MM.1S (cell line): ENCODE results near the gene OR7G1.

Source experiments
- EZH2 ChIP-seq: fragments of 300-600 bp; sonication (generic); optimal IDR thresholded peaks from 2 replicates; pipeline ENCODE3; 2017; ENCODE audit warnings: low read depth, mild to moderate bottlenecking, antibody characterized with exemption, low read length, mixed read lengths
- EZH2phosphoT487 ChIP-seq: fragments of 300-600 bp; sonication (generic); IDR thresholded peaks from 2 replicates; pipeline ENCODE4 v1.6.1; 2018; ENCODE audit warnings: antibody characterized with exemption, low read length
- TF ChIP-seq, protein P1 (sequence below): fragments of 300-600 bp; sonication (generic); IDR thresholded peaks from 2 replicates; pipeline ENCODE4 v1.5.1; 2016; ENCODE audit warnings: antibody characterized with exemption, low read length, mixed read lengths

DNA sequence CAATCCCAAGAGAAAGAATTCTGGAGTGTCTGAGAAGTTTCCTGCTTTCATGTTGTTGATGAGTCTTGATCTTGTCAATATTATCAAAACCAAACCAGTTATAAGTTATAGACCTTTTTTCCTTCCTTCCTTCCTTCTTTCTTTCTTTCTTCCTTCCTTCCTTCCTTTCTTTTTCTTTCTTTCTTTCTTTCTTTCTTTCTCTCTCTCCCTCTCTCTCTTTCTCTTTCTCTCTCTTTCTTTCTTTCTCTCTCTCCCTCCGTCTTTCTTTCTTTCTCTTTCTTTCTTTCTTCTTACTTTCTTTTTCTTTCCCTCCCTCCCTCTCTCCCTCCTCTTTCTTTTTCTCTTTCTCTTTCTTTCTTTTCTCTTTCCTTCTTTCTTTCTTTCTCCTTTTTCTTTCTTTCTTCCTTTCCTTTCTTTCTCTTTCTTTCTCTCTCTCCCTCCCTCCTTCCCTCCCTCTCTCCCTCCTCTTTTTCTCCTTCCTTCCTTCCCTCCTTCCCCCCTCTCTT is 11.4 kb upstream of the OR7G1 start, which contains the start of gene OR7G3:
- TF ChIP-seq, protein P1, sequence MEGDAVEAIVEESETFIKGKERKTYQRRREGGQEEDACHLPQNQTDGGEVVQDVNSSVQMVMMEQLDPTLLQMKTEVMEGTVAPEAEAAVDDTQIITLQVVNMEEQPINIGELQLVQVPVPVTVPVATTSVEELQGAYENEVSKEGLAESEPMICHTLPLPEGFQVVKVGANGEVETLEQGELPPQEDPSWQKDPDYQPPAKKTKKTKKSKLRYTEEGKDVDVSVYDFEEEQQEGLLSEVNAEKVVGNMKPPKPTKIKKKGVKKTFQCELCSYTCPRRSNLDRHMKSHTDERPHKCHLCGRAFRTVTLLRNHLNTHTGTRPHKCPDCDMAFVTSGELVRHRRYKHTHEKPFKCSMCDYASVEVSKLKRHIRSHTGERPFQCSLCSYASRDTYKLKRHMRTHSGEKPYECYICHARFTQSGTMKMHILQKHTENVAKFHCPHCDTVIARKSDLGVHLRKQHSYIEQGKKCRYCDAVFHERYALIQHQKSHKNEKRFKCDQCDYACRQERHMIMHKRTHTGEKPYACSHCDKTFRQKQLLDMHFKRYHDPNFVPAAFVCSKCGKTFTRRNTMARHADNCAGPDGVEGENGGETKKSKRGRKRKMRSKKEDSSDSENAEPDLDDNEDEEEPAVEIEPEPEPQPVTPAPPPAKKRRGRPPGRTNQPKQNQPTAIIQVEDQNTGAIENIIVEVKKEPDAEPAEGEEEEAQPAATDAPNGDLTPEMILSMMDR = no peak
- TF ChIP-seq EZH2phosphoT487 (no peak), EZH2 (no peak)
